Peyer's patch (tissue), 4 donors: Measurements from ENCODE around the gene NEUROD6.

ENCODE experiments used
- POLR2A ChIP-seq, 2 donors: fragments of 450-650 bp; IDR thresholded peaks; one replicate each; pipeline ENCODE4 v1.5.1; 2017; ENCODE audit warnings: antibody characterized with exemption in 2 of 2, mild to moderate bottlenecking in 2 of 2, moderate library complexity in 2 of 2
- TF ChIP-seq, protein P1 (sequence below), 6 experiments: fragments of 450-650 bp in 4 of 6; fragments of 200-600 bp in 2 of 6; sonication (generic) in 1 of 6; IDR thresholded peaks; one replicate each; pipeline ENCODE4 v1.5.1; 2017 to 2019; ENCODE audit warnings: antibody characterized with exemption in 6 of 6, mild to moderate bottlenecking in 3 of 6, moderate library complexity in 1 of 6

DNA sequence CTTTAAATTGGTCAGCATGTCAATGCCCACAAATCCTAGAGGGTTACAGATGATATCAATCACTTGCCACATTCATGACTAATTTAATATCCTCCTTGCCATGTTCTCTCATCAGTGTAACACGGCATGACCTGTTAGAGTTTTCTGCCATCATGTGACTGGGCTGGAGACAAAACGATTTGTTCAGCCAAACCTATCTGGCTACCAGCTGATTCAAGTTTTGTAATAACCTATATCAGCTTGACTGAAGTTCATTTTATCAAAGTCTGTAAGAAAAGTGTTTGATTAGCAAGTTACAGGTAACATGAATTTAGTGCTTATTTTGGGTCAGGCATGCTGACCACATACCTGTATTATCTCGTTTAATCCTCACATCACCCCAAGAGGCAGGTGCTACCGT, 25.7 kb downstream of the NEUROD6 start:
- TF ChIP-seq, protein P1, sequence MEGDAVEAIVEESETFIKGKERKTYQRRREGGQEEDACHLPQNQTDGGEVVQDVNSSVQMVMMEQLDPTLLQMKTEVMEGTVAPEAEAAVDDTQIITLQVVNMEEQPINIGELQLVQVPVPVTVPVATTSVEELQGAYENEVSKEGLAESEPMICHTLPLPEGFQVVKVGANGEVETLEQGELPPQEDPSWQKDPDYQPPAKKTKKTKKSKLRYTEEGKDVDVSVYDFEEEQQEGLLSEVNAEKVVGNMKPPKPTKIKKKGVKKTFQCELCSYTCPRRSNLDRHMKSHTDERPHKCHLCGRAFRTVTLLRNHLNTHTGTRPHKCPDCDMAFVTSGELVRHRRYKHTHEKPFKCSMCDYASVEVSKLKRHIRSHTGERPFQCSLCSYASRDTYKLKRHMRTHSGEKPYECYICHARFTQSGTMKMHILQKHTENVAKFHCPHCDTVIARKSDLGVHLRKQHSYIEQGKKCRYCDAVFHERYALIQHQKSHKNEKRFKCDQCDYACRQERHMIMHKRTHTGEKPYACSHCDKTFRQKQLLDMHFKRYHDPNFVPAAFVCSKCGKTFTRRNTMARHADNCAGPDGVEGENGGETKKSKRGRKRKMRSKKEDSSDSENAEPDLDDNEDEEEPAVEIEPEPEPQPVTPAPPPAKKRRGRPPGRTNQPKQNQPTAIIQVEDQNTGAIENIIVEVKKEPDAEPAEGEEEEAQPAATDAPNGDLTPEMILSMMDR (IDR thresholded peaks at IDR 0.05): no peak
- TF ChIP-seq POLR2A (IDR thresholded peaks at IDR 0.05): no peak
